ENCODE results near the gene SLC34A2. TPM values are rescaled to one million over a fixed set of nuclear protein-coding genes. Genes with fewer than 3 reads are reported as not detected.

The SLC34A2 gene
- total and polyA plus RNA-seq, 2 of the 8 experiments (the other 6 are each of a cell fraction or from before 2014, with no cell fraction given), result 2.2 to 2.9 TPM

GRCh38 chr4:25654971-25655963, at the start of gene SLC34A2 (continued):
- TF ChIP-seq CHD7 (IDR thresholded peaks at IDR 0.05; ENCODE audit: insufficient replicate concordance, low read length) (no peak), POLR2A (IDR thresholded peaks at IDR 0.05; ENCODE audit: control extremely low read depth in 1 of 2, low read depth in 2 of 2, low read length in 2 of 2) (peak in 1 of 2 experiments; percentile 2; a peak in 1 of 3 replicates), RXRA (IDR thresholded peaks at IDR 0.05; ENCODE audit: insufficient read depth, low read depth, low read length) (no peak), ATF3 (IDR thresholded peaks at IDR 0.05; ENCODE audit: insufficient read depth, low read depth, low read length) (no peak), SIRT6 (IDR thresholded peaks at IDR 0.05; ENCODE audit: low read length) (no peak), ZNF274 (IDR thresholded peaks at IDR 0.05; ENCODE audit: borderline replicate concordance, extremely low read depth, low read length) (no peak), CEBPB (IDR thresholded peaks at IDR 0.05; ENCODE audit: low read depth, low read length) (peak; percentile 99), CHD1 (IDR thresholded peaks at IDR 0.05; ENCODE audit: low read depth, low read length) (no peak), SUZ12 (IDR thresholded peaks at IDR 0.05; ENCODE audit: low read length) (peak; percentile 50)

Measured in H1 (cell line).